ENCODE results near the gene MAMLD1.
A peak's percentile ranks its signal among the peaks of the same experiment; 100 is the strongest.

MAMLD1 gene

GRCh38 chrX:150544222-150544787, 181.2 kb downstream of the MAMLD1 start:
- Histone ChIP-seq H2AFZ (ENCODE audit: low read length, unreplicated experiment) (no peak overlapping the region), H3K79me2 (ENCODE audit: control insufficient read depth, insufficient read depth, low read length, unreplicated experiment) (no peaks in the 10 kb centered on the region), H3K4me1 (ENCODE audit: control insufficient read depth, insufficient read depth, low read length, unreplicated experiment) (peaks cover 14% of the 10 kb centered on the region), H3K4me3 (ENCODE audit: low read depth, low read length) (no peak overlapping the region), H3K27me3 (ENCODE audit: insufficient read depth, low read length) (no peaks in the 10 kb centered on the region), H3K36me3 (ENCODE audit: insufficient read depth, low read length) (no peaks in the 10 kb centered on the region), H3K27ac (ENCODE audit: low read depth, low read length) (no peak overlapping the region)

- H3K27me3 ChIP-seq (ENCODE audit: insufficient read depth, low read length) = no peaks in the 10 kb centered on the region
- peaks cover 14% of the 10 kb centered on the region for H3K4me1 ChIP-seq (ENCODE audit: control insufficient read depth, insufficient read depth, low read length, unreplicated experiment)
- no peaks in the 10 kb centered on the region for H3K79me2 ChIP-seq (ENCODE audit: control insufficient read depth, insufficient read depth, low read length, unreplicated experiment)
- H3K36me3 ChIP-seq (ENCODE audit: insufficient read depth, low read length) = no peaks in the 10 kb centered on the region
- no peak overlapping the region for H3K4me3 ChIP-seq (ENCODE audit: low read depth, low read length)
- no peak overlapping the region for H2AFZ ChIP-seq (ENCODE audit: low read length, unreplicated experiment)
- H3K27ac ChIP-seq (ENCODE audit: low read depth, low read length) = no peak overlapping the region
Observed at GRCh38 chrX:150544835-150545770, 182.0 kb downstream of the MAMLD1 start.

DNA sequence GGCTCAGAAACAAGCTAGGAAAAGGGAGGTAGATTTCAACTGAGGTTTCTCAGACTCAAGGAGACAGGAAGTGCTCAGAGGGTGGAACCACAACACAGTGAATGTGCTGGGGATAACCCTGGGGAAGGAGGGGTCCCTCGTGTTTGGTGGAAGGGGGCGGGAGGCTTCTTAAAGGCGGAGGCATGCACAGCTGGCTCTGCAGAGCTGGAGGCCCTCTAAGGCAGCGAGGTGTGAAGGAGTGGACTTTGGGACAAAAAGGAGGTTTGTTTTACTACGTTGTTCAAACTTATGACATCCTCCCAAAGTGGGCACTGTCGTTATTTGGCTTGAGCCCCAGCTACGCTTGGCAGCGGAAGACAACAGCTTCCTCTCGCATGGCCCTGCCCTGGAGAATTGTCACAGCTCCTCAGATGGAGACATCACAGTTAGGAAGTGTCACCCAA, 183.6 kb downstream of the MAMLD1 start:
- H3K79me2 ChIP-seq (ENCODE audit: control insufficient read depth, insufficient read depth, low read length, unreplicated experiment) = no peaks in the 10 kb centered on the region
- H3K36me3 ChIP-seq (ENCODE audit: insufficient read depth, low read length) = no peaks in the 10 kb centered on the region
- peaks cover 14% of the 10 kb centered on the region for H3K4me1 ChIP-seq (ENCODE audit: control insufficient read depth, insufficient read depth, low read length, unreplicated experiment)
- H3K4me3 ChIP-seq (ENCODE audit: low read depth, low read length) = no peak overlapping the region
- H3K27ac ChIP-seq (ENCODE audit: low read depth, low read length) = no peak overlapping the region
- H3K27me3 ChIP-seq (ENCODE audit: insufficient read depth, low read length) = no peaks in the 10 kb centered on the region
- H2AFZ ChIP-seq (ENCODE audit: low read length, unreplicated experiment) = peak overlapping the region; percentile 50

DNA sequence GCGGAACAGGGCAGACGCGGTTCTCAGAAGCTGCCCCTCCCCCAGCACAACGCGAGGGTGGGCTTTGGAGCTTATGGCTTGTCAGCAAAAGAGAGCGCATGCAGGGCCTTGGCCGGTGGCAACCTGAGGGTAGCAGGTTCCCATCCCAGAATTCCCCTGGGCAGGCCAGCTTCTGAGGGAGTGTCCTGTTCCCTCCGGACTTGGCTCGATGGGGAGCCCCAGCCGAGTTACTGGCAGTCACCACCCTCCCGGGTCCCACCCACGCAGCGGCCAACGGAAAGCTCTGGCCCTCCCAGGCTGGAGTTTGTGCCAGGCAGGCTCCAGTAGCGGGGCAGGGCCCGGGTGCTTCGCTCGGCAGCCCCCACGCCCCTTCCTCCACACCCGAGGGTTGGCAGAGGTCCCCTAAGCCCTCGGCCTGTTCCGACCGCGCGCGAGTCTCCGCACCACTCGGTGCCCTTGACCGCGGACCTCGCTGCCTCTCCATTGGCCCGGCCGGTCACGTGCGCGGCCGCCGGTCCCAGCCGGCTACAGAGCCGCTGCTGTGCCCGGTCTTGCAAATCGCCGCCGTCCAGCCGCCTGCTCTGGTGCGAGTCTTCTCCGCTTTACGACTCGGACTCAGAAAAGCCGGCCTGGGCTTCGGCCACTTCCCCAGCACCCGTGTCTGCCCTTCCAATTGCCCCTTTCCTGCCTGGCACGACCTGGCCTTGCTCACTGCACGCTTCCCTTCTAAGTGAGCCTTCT, 184.4 kb downstream of the MAMLD1 start:
- H3K27ac ChIP-seq (ENCODE audit: low read depth, low read length) = no peak overlapping the region
- no peaks in the 10 kb centered on the region for H3K27me3 ChIP-seq (ENCODE audit: insufficient read depth, low read length)
- H2AFZ ChIP-seq (ENCODE audit: low read length, unreplicated experiment) = peak overlapping the region; percentile 50
- no peaks in the 10 kb centered on the region for H3K36me3 ChIP-seq (ENCODE audit: insufficient read depth, low read length)
- H3K79me2 ChIP-seq (ENCODE audit: control insufficient read depth, insufficient read depth, low read length, unreplicated experiment) = no peaks in the 10 kb centered on the region
- peak overlapping the region; percentile 63 for H3K4me3 ChIP-seq (ENCODE audit: low read depth, low read length)
- peaks cover 14% of the 10 kb centered on the region for H3K4me1 ChIP-seq (ENCODE audit: control insufficient read depth, insufficient read depth, low read length, unreplicated experiment)

GRCh38 chrX:150548251-150548650, 185.1 kb downstream of the MAMLD1 start:
- Histone ChIP-seq H3K4me1 (ENCODE audit: control insufficient read depth, insufficient read depth, low read length, unreplicated experiment) (peaks cover 14% of the 10 kb centered on the region), H3K27ac (ENCODE audit: low read depth, low read length) (no peak overlapping the region), H3K4me3 (ENCODE audit: low read depth, low read length) (no peak overlapping the region), H3K27me3 (ENCODE audit: insufficient read depth, low read length) (no peaks in the 10 kb centered on the region), H3K79me2 (ENCODE audit: control insufficient read depth, insufficient read depth, low read length, unreplicated experiment) (no peaks in the 10 kb centered on the region), H3K36me3 (ENCODE audit: insufficient read depth, low read length) (no peaks in the 10 kb centered on the region), H2AFZ (ENCODE audit: low read length, unreplicated experiment) (peak overlapping the region; percentile 50)

GRCh38 chrX:150548684-150549083, 185.6 kb downstream of the MAMLD1 start:
- Histone ChIP-seq H3K4me1 (ENCODE audit: control insufficient read depth, insufficient read depth, low read length, unreplicated experiment) (peaks cover 14% of the 10 kb centered on the region), H2AFZ (ENCODE audit: low read length, unreplicated experiment) (no peak overlapping the region), H3K79me2 (ENCODE audit: control insufficient read depth, insufficient read depth, low read length, unreplicated experiment) (no peaks in the 10 kb centered on the region), H3K36me3 (ENCODE audit: insufficient read depth, low read length) (no peaks in the 10 kb centered on the region), H3K4me3 (ENCODE audit: low read depth, low read length) (no peak overlapping the region), H3K27ac (ENCODE audit: low read depth, low read length) (no peak overlapping the region), H3K27me3 (ENCODE audit: insufficient read depth, low read length) (no peaks in the 10 kb centered on the region)

DNA sequence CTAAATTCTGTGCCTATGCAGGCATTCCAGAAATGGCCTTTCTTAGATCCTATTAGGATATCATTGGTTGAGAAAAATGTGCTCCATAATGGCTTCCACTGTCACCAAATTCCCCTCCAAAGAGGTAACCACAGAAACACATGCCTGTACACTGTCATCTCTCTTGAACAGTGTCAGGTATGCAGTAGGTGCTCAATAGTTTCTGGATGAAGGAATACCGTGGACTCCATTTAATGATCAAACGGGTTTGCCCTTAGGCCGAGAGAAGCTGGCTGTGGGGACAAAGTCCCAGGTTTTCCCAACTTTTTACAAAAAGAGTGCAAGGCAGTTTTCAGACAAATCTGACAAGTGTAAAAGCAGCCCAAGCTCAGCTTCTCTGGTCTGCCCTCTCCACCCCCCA, 188.8 kb downstream of the MAMLD1 start:
- H3K27ac ChIP-seq (ENCODE audit: low read depth, low read length) = no peak overlapping the region
- no peak overlapping the region for H2AFZ ChIP-seq (ENCODE audit: low read length, unreplicated experiment)
- H3K27me3 ChIP-seq (ENCODE audit: insufficient read depth, low read length) = no peaks in the 10 kb centered on the region
- no peaks in the 10 kb centered on the region for H3K79me2 ChIP-seq (ENCODE audit: control insufficient read depth, insufficient read depth, low read length, unreplicated experiment)
- peaks cover 10% of the 10 kb centered on the region for H3K4me1 ChIP-seq (ENCODE audit: control insufficient read depth, insufficient read depth, low read length, unreplicated experiment)
- no peaks in the 10 kb centered on the region for H3K36me3 ChIP-seq (ENCODE audit: insufficient read depth, low read length)
- no peak overlapping the region for H3K4me3 ChIP-seq (ENCODE audit: low read depth, low read length)

- no peak overlapping the region for H2AFZ ChIP-seq (ENCODE audit: low read length, unreplicated experiment)
- H3K27ac ChIP-seq (ENCODE audit: low read depth, low read length) = no peak overlapping the region
- H3K4me1 ChIP-seq (ENCODE audit: control insufficient read depth, insufficient read depth, low read length, unreplicated experiment) = no peaks in the 10 kb centered on the region
- H3K79me2 ChIP-seq (ENCODE audit: control insufficient read depth, insufficient read depth, low read length, unreplicated experiment) = no peaks in the 10 kb centered on the region
- H3K27me3 ChIP-seq (ENCODE audit: insufficient read depth, low read length) = no peaks in the 10 kb centered on the region
- H3K4me3 ChIP-seq (ENCODE audit: low read depth, low read length) = no peak overlapping the region
- H3K36me3 ChIP-seq (ENCODE audit: insufficient read depth, low read length) = no peaks in the 10 kb centered on the region
Observed at GRCh38 chrX:150558424-150558823, 195.3 kb downstream of the MAMLD1 start.

All from ACC112 (cell line).